ENCODE measurements around the gene IGLL5.

DNA sequence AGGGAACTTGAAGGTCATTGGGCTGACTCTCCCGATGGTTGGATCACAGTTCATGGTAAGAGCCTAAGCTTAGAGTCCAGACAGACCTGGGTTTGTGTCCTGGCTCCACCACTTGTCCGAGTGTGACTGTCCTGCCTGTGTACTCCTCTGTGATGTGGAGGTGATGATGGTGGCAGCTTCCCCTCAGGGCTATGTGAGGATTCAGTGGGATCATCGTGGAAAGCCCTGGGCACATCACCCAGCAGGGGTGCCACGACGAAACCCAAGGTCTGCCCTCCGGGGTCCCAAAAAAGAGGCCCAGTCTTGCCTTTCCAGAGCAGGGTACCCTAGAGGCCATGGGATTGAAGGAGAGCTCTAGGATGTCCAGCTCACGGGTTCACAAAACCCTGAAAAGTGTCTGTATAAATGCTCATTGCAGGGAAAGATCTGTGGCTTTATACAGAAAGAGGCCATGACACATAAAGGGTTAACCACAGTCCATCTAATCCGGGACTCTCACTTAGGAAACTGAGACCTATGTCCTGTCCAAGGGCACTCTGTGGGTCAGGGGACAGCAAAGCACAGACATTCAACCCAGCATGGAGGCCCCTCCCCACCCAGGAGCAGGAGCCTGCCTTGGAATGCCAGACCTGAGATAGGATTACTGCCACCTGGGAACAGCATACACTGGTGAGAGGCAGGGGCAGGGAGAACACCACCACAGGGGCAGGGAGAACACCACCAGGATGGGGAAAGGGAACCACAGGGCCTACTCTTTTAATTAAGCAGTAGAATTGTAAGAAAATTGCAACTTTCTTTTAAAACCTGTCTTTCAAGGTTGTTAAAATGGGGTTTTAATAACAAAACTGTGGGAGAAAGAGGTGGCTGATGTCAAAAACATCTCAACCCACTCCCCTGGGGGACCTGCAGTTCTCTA is 51.3 kb downstream of the IGLL5 start:
- TF ChIP-seq, protein P1, sequence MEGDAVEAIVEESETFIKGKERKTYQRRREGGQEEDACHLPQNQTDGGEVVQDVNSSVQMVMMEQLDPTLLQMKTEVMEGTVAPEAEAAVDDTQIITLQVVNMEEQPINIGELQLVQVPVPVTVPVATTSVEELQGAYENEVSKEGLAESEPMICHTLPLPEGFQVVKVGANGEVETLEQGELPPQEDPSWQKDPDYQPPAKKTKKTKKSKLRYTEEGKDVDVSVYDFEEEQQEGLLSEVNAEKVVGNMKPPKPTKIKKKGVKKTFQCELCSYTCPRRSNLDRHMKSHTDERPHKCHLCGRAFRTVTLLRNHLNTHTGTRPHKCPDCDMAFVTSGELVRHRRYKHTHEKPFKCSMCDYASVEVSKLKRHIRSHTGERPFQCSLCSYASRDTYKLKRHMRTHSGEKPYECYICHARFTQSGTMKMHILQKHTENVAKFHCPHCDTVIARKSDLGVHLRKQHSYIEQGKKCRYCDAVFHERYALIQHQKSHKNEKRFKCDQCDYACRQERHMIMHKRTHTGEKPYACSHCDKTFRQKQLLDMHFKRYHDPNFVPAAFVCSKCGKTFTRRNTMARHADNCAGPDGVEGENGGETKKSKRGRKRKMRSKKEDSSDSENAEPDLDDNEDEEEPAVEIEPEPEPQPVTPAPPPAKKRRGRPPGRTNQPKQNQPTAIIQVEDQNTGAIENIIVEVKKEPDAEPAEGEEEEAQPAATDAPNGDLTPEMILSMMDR (IDR thresholded peaks at IDR 0.05) = no peak
- no peak for TF ChIP-seq POLR2A (IDR thresholded peaks at IDR 0.05)

Data from ovary (tissue), 3 donors.